Fibroblast of skin of back (primary cell): ENCODE data around the gene CREB3L1.

Experiments used
- DNase-seq: peaks from one replicate; pipeline ENCODE4 v3.0.0-alpha.2; 2013

The CREB3L1 gene

DNA sequence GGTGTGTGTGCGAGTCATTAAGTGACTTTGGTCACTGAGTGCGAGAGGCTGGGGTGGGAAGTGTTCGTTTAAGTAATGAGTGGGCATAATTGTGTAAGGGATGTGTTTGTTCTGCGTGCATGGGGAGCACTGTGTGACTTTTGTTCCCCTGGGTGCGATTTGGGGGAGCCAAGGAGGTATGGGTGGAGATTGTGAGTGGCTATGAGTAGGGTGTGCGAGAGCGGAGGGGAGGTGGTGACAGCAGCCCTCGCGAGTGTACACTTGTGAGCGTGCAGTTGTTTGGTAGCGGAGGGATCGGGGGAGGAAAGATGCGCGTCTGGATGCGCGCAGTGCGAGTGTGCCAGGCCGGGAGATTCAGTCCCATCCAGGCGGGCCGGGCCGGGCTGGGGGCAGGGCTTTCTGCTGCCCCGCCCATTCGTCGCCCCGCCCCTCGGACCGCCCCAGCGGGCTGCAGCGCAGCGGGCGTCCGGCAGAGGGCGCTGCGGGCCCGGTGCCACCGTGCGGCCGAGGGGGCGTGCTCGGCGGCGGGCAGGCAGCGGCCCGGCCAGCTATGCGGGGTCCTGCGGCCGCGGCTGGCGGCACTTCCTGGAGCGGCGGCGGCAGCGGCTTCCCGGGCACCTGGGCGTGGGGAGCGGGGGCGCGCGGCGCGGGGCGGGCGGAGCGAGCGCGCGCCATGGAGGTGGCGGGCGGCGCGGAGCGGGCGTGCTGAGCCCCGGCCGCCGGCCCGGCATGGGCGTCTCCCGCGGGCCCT is 69.6 kb downstream of the CREB3L1 start, which contains the start of gene DGKZ:
TSS of gene DGKZ (plus strand) at position 578 of the 751 bp plus-strand sequence. CDS start 197 bp downstream, outside the sequence.
- DNase-seq = peak; percentile 80

- no peak for DNase-seq
Measured at GRCh38 chr11:46347637-46348311, 70.3 kb downstream of the CREB3L1 start.

DNA sequence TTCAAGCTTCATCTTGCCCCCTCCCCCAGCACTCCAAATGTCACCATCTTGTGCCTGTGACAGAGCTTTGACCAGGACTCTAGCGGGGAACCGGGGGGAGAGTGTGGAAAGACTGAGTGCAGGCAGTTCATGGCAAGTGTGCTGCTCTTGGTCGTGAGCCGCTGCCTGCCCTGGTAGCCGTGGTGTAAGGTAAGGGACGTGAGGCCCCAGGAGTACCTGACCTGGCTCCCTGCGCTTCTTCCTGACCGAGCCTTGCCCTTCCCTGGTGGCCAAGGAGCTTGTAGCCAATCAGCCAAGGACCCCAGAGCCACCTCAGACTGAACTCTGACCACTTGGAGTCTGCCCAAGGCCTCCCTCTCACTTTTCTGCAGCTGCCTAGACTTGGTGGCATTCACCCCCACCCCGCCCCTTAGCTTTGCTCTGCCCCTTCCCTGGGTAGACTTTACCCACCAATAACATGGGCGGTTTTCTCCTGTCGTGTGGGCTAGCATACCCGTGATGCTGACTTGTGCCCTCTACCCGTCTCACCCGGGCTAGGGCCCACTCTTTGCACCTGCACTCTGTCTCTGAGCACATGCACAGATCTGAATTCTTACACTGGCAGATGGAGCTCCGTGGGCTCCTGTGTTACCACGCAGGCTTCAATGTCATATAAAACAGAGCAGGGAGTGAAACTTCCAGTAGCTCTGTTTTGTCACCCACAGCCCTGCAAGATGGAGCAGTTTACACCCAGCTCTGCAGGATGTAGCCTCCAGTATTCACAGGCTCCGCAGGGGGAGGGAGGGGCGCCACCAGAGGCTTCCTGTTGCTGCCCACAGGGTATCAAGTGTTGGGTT is 71.3 kb downstream of the CREB3L1 start:
- no peak for DNase-seq

DNA sequence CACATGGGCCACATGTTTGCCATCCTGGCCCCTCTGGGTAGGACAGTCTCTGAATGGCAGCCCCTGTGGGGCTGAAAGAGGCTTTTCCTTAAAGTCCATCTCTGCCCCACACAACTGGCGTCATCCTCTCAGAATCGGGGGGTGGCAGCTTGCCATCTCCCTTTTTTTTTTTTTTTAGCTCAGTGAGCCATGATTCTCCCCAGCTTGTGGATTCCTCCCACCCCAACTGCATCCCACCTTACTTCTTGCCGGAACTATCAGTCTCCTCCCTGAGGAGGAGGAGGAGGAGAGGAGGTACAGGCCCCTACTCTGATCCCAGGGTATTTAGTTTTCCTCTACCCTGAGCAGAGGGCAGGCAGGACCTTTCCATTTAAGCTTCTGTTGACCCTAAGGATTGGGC is 73.2 kb downstream of the CREB3L1 start:
- DNase-seq = no peak

- DNase-seq = no peak
Measured at GRCh38 chr11:46351148-46351547, 73.7 kb downstream of the CREB3L1 start.

DNA sequence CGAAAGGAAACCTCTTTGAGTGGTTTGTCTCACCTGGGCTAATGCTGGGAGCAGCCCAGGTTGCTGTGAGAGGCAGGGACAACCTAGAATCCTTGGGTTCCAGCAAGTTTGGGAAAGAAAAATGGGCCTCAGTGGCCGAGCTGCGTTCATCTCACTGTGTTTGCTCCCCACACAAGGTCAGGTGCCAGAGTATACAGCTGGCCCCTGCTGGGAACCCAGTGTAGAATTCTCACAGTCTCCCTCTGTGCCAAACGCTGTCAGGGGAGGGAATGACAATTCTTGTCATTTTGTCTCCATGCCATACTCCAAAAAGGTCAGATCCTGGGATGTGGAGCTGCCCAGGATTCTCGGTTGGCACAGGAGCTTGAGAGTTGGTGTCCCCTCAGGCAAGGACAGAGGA is 74.1 kb downstream of the CREB3L1 start:
- DNase-seq = no peak

DNA sequence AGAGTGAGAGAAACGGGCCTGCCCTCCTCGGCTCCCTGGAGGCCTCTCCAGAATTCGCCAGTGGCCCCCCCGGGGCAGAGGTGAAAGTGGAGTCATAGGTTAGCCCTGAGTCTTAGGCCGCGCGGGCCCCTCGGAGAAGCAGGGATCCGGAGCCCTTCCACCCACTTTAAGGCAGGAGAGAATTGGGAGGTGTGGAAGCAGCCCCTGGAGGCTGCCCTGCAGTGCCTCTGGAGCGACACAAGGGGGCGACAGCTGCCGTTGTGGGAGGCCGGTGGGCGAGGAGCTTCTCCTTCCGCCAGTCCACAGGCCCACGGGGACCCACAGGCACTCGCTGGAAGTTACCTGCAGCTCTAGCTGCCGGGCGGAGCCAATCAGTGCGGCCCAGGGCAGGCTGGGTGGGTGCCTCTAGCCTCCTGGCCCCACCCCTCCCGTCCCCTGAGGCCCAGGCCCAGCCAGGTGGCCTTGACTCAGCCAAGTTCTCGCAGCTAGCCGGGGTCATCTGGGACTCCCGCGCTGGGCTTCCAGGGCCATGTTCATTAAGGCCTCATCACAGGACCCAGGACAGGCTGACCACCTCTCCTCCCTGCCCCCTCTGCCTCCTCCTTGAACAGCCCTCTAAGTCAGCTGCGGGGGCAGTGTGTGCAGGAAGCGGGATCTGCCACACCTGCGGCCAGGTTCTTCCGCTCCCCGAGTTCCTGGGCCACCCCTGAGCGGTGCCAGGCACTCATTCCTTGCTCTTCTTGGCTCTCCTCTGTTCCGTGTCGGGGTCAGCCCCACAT is 74.8 kb downstream of the CREB3L1 start:
- peak; percentile 36 for DNase-seq

DNA sequence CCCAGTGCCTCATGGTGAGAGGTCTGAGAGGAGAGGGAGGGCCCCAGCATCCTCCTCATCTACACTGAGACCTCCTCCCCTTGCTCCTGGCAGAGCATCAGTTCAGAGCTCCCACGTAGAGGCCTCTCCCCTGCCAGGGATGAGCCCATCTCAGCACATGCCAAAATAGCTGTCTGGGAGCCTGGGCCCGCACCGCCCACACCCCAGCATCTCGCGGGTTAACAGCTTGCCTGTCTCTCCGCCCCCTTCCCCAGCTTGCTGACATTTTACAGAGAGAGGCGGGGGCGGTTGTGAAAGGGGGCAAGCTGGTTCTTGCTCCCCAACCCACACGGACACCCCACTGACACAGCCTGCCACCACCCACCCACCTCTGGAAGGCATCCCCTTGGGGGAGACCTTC is 76.2 kb downstream of the CREB3L1 start:
- no peak for DNase-seq

- peak; percentile 39 for DNase-seq
Measured at GRCh38 chr11:46356924-46357482, 79.5 kb downstream of the CREB3L1 start.

- no peak for DNase-seq
Measured at GRCh38 chr11:46357483-46357936, 80.0 kb downstream of the CREB3L1 start.

DNA sequence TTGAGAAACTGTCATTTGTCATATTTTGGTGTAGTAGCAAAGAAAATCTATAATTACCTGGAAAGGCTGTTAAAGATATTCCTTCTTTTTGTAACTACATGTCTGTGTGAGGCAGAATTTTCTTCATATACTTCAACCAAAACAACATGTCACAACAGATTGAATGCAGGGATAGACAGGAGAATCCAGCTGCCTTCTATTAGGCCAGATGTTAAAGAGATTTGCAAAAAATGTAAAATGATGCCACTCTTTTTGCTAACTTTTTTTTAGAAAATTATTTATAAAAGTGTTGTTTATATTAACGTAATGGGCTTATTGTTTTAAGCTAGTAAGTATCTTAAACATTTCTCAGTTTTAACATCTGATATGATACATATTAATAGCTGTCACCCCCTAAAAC is 82.5 kb downstream of the CREB3L1 start:
- DNase-seq = no peak

DNA sequence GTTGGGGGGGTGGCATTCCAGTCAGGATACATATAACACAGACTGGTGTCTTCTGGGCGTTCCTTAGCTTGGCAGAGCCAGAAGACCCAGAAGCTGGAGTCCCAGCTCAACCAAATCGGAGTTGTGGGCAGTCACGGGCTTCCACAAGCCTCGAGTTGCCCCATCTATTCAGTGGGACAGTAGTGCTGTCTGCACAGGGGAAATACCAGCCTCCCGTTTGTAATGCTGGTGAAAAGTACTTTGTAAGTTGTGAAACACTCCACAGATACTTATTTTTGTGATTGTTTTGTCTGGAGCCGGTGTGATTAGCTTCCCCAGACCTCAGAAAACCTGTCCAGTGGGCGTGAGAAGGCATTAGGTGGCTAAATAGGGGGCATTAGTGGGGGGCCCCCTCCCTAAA is 83.4 kb downstream of the CREB3L1 start:
- no peak for DNase-seq

- DNase-seq = peak; percentile 87
Measured at GRCh38 chr11:46361283-46362155, 84.1 kb downstream of the CREB3L1 start.

DNA sequence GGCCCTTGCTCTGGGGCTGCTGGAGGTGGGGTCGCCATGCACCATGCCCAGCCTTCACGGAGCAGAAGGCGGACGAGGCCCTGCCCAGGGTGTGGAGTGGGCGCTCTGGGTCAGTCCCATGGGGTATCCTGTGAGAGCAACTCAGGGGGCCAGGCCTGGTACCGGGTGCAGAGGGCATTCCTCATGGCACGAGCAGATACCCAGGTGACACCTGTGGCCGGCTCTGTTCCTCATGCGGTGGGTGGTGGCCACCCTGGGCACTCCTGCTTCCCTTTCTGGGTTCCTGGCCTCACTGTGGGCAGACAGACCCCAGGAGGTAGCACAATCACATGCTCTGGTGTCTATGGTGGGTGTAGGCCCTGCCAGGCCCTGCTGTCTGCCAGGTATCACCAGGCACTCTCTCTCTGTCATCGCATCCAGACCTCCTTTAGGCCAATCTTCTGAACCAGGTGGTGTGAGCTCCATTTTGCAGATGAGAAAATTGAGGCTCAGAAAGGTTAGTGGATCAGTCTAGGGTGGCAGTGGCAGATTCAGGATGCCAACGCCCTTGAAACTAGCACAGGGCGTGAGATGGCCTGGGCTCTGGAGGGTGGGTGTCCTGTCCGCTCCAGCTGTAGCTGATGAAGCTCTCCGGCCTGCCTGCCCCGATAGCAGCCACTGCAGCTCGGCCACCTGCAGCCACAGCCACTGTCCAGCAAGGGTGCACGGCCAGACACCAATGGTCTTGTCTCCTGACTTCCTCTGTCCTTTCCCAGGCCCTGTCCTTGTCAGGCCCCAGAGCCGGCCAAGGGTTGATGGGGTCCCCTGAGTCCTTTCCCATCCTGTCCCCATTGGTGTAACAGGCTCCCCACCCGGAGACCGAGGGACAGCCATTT is 84.9 kb downstream of the CREB3L1 start:
- no peak for DNase-seq

GRCh38 chr11:46363031-46363407 is 85.6 kb downstream of the CREB3L1 start:
- DNase-seq = peak; percentile 78

DNA sequence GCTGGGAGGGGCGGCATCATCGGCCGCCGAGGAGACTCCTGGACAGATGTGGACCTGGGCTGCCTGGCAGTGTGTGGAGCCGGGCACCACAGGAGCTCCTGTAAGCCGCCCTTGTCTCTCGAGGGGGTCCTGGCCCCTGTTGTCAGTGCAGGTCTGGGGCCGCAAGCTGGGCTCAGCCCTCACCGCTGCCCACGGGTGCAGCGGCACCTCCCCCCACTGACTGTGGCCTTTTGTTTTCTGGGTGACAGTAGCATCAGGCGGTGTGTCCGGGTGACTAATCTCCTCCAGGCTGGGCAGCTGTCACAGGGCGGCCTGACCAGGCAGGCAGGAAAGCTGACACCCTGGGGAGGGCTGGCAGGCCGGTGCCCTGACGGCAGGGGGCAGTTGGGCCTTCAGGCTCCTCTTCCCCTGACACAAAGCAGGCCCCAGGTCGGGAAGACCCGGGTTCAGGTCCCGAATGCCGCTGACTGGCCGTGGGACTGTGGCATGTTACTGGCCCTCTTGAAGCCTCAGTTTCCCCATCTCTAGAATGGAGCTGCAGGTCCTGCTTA is 86.1 kb downstream of the CREB3L1 start:
- DNase-seq = peak; percentile 58

DNA sequence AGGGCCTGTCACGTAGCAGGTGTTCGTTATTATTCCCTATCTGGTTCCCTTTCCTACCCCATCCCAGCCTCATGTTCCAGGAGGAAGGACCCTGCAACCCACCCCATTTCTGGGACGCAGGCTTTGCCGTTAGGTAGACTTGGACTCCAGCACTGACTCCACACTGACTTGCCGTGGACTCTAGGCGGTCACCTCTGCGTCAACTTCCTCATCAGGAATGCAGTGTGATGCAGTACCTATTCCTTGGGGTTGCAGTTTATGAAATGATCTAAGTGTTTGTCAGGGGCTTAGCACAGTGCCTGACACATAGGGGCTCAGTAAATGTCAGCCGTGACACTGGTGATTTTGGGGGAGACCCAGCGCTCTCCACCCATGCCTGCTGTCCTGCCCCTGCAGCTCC is 86.6 kb downstream of the CREB3L1 start:
- no peak for DNase-seq

- DNase-seq = no peak
Measured at GRCh38 chr11:46364791-46365190, 87.3 kb downstream of the CREB3L1 start.

- DNase-seq = no peak
Measured at GRCh38 chr11:46366260-46366659, 88.8 kb downstream of the CREB3L1 start.
